ENCODE data around the gene CALN1.

CALN1 gene

DNA sequence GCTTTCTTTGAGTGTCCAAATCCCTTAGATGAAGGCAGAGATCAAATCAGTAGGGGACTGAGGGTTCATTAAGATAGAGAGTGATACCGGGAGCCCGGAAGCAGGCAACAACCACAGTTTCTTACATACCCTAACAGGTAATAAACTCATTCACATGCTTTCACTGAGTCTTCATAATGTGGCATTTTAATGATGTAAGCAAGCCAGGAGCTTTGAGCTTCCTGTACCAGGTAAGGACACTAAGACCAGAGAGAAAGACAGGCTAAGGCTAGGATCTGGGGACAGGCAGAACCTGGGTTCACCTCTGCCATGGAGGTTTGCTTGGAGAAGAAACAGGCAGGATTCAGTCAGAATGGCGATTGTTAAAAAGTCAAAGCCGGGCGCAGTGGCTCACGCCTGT, 661.8 kb downstream of the CALN1 start:
- H3K27me3 ChIP-seq (replicated peaks; ENCODE audit: insufficient read depth, low read length) = no peaks in the 10 kb centered on the region
- TF ChIP-seq, protein P1, sequence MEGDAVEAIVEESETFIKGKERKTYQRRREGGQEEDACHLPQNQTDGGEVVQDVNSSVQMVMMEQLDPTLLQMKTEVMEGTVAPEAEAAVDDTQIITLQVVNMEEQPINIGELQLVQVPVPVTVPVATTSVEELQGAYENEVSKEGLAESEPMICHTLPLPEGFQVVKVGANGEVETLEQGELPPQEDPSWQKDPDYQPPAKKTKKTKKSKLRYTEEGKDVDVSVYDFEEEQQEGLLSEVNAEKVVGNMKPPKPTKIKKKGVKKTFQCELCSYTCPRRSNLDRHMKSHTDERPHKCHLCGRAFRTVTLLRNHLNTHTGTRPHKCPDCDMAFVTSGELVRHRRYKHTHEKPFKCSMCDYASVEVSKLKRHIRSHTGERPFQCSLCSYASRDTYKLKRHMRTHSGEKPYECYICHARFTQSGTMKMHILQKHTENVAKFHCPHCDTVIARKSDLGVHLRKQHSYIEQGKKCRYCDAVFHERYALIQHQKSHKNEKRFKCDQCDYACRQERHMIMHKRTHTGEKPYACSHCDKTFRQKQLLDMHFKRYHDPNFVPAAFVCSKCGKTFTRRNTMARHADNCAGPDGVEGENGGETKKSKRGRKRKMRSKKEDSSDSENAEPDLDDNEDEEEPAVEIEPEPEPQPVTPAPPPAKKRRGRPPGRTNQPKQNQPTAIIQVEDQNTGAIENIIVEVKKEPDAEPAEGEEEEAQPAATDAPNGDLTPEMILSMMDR (IDR thresholded peaks at IDR 0.05; ENCODE audit: low read length) = no peak
- TF ChIP-seq EZH2phosphoT487 (IDR thresholded peaks at IDR 0.05; ENCODE audit: low read length) (no peak), EZH2 (optimal IDR thresholded peaks at IDR 0.05; ENCODE audit: low read depth, low read length) (no peak)
- H3K9me3 ChIP-seq (replicated peaks; ENCODE audit: insufficient read depth, low read length) = no peaks in the 10 kb centered on the region
- no peaks in the 10 kb centered on the region for H3F3A ChIP-seq (ENCODE audit: insufficient read depth, low read length)
- no peaks in the 10 kb centered on the region for H4K20me1 ChIP-seq (ENCODE audit: insufficient read depth, low read length)
- no peak overlapping the region for H2AFZ ChIP-seq (ENCODE audit: low read length)
- H3K4me2 ChIP-seq (ENCODE audit: low read depth, low read length) = no peak overlapping the region
- no peaks in the 10 kb centered on the region for H3K4me1 ChIP-seq (ENCODE audit: low read length)
- H3K27ac ChIP-seq (ENCODE audit: low read length) = no peak overlapping the region
- no peaks in the 10 kb centered on the region for H3K36me3 ChIP-seq (replicated peaks; ENCODE audit: insufficient read depth, low read length)
- H3K4me3 ChIP-seq (ENCODE audit: low read length) = no peak overlapping the region
- no peak overlapping the region for H3K9ac ChIP-seq (ENCODE audit: low read length)
- no peaks in the 10 kb centered on the region for H3K9me2 ChIP-seq (replicated peaks; ENCODE audit: insufficient read depth, low read length)
- H3K79me2 ChIP-seq (ENCODE audit: low read length) = no peaks in the 10 kb centered on the region
- no peak for DNase-seq

DNA sequence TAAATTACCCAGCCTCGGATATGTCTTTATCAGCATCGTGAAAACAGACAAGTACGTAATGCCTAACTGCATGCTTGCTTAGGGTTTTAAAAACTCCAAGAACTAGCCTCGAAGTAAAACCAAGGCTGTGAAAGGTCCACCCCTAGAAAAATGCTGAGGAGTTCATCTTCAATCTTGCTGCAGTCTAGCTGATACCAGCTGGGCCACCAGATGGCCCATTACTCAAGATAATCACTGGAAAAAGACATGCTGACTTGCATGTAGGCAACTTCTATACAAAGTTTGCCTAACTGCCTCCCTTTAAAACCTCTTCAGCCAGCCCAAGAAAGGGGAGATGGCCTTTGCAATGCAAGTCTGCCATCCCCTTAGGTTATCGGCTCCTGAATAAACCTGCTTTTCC, 666.1 kb downstream of the CALN1 start:
- no peaks in the 10 kb centered on the region for H3K9me2 ChIP-seq (replicated peaks; ENCODE audit: insufficient read depth, low read length)
- H3K79me2 ChIP-seq (ENCODE audit: low read length) = no peaks in the 10 kb centered on the region
- H3K4me1 ChIP-seq (ENCODE audit: low read length) = no peaks in the 10 kb centered on the region
- H3K36me3 ChIP-seq (replicated peaks; ENCODE audit: insufficient read depth, low read length) = no peaks in the 10 kb centered on the region
- TF ChIP-seq, protein P1 (IDR thresholded peaks at IDR 0.05; ENCODE audit: low read length) = no peak; the same call in 1 of the 2 replicates
- no peak for TF ChIP-seq EZH2phosphoT487 (IDR thresholded peaks at IDR 0.05; ENCODE audit: low read length)
- no peak for TF ChIP-seq EZH2 (optimal IDR thresholded peaks at IDR 0.05; ENCODE audit: low read depth, low read length)
- no peak overlapping the region for H3K27ac ChIP-seq (ENCODE audit: low read length)
- no peaks in the 10 kb centered on the region for H3K9me3 ChIP-seq (replicated peaks; ENCODE audit: insufficient read depth, low read length)
- no peak overlapping the region for H2AFZ ChIP-seq (ENCODE audit: low read length)
- H3F3A ChIP-seq (ENCODE audit: insufficient read depth, low read length) = no peaks in the 10 kb centered on the region
- no peak overlapping the region for H3K9ac ChIP-seq (ENCODE audit: low read length)
- no peak overlapping the region for H3K4me2 ChIP-seq (ENCODE audit: low read depth, low read length)
- peak; percentile 35 for DNase-seq
- no peaks in the 10 kb centered on the region for H4K20me1 ChIP-seq (ENCODE audit: insufficient read depth, low read length)
- H3K27me3 ChIP-seq (replicated peaks; ENCODE audit: insufficient read depth, low read length) = no peaks in the 10 kb centered on the region
- H3K4me3 ChIP-seq (ENCODE audit: low read length) = no peak overlapping the region

DNA sequence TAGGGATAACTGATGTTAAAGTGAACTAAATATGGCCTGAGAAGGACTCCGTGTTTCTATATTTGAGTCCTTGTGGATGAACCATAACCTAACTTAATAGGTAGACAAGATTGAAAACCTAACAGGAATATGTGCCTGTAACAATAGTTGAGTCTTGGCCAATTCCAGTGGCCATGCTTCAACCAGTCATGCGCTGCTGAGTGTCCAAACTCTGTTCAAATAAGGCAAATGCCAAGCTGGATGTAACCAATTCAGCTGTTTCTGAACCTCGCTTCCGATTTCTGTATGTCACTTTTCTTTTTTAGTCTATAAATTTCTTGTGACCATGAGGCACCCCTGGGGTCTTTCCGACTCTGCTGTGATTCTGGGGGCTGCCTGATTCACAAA, 672.0 kb downstream of the CALN1 start:
- H3K4me3 ChIP-seq (ENCODE audit: low read length) = no peak overlapping the region
- H3K9me3 ChIP-seq (replicated peaks; ENCODE audit: insufficient read depth, low read length) = no peaks in the 10 kb centered on the region
- no peaks in the 10 kb centered on the region for H4K20me1 ChIP-seq (ENCODE audit: insufficient read depth, low read length)
- no peak for DNase-seq
- TF ChIP-seq EZH2phosphoT487 (IDR thresholded peaks at IDR 0.05; ENCODE audit: low read length) (no peak), EZH2 (optimal IDR thresholded peaks at IDR 0.05; ENCODE audit: low read depth, low read length) (no peak)
- TF ChIP-seq, protein P1 (IDR thresholded peaks at IDR 0.05; ENCODE audit: low read length) = no peak
- H3K4me2 ChIP-seq (ENCODE audit: low read depth, low read length) = no peak overlapping the region
- no peaks in the 10 kb centered on the region for H3K9me2 ChIP-seq (replicated peaks; ENCODE audit: insufficient read depth, low read length)
- no peaks in the 10 kb centered on the region for H3F3A ChIP-seq (ENCODE audit: insufficient read depth, low read length)
- H3K27ac ChIP-seq (ENCODE audit: low read length) = no peak overlapping the region
- H3K9ac ChIP-seq (ENCODE audit: low read length) = no peak overlapping the region
- no peaks in the 10 kb centered on the region for H3K27me3 ChIP-seq (replicated peaks; ENCODE audit: insufficient read depth, low read length)
- no peaks in the 10 kb centered on the region for H3K36me3 ChIP-seq (replicated peaks; ENCODE audit: insufficient read depth, low read length)
- no peak overlapping the region for H2AFZ ChIP-seq (ENCODE audit: low read length)
- H3K79me2 ChIP-seq (ENCODE audit: low read length) = no peaks in the 10 kb centered on the region
- no peaks in the 10 kb centered on the region for H3K4me1 ChIP-seq (ENCODE audit: low read length)
